ENCODE results near the gene KCTD11. TPM values are rescaled to one million over a fixed set of nuclear protein-coding genes. Genes with fewer than 3 reads are reported as not detected.

The KCTD11 gene
- total and polyA plus RNA-seq, 10 of the 15 experiments (the other 5 are each of a cell fraction or from before 2014, with no cell fraction given): 0.05 to 7.3 (median 2.9) TPM

DNA sequence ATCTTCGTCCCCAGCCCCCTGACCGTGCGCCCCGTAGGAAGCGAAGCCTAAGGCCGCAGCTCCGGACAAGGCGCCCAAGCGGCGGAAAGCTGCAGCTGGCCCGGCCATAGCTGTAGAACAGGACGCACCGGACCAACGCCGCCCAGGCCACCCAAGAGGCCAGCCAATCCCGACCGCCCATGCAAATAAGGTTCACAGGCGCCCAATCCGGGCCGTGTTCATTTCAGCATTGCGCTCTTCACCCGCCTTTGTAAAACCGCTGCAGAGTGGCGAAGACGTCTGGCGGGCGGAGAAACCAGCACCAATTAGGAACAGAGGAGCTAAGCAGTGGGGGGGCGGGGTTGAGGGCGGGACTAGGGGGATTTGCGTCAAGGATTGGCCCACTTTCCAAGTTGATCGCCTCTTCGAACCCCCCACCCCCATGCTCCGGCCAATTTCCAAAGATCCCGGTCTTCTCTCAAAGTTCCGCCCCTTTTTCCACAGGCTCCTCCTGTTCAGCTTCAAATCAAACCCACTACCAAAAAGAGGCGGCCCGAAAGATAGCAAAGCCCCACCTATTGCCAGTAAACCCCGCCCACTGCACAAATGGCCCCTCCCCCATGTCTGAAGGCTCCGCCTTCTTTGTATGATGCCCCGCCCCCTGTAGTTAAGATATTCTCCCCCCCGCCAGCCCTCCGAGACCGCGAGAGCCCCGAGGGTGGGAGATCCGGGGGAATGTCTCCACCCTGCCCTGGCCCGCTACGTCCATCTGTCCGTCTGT lies 52.2 kb downstream of the KCTD11 start, which contains the start of gene TMEM256 (continued):
- TF ChIP-seq ELK1 (IDR thresholded peaks at IDR 0.05; ENCODE audit: low read depth, low read length) (no peak; the same call in 1 of the 2 replicates), SP1 (IDR thresholded peaks at IDR 0.05; ENCODE audit: low read depth, low read length) (peak; percentile 97), NRF1 (conservative IDR thresholded peaks at IDR 0.05; ENCODE audit: low read depth, low read length) (no peak), FOS (IDR thresholded peaks at IDR 0.05; ENCODE audit: borderline replicate concordance, extremely low read depth, insufficient read length) (peak; percentile 48), TCF3 (IDR thresholded peaks at IDR 0.05; ENCODE audit: borderline replicate concordance, insufficient read depth, low read depth, low read length) (no peak), BCL11A (IDR thresholded peaks at IDR 0.05; ENCODE audit: low read depth, low read length) (no peak), HDAC6 (IDR thresholded peaks at IDR 0.05; ENCODE audit: unreplicated experiment) (no peak), CBX3 (IDR thresholded peaks at IDR 0.05; ENCODE audit: borderline replicate concordance, low read depth) (no peak), GABPA (IDR thresholded peaks at IDR 0.05; ENCODE audit: low read depth) (no peak), SMAD5 (IDR thresholded peaks at IDR 0.05; ENCODE audit: low read depth) (peak; percentile 58; the same call in 1 of the 2 replicates), KDM1A (IDR thresholded peaks at IDR 0.05; ENCODE audit: borderline replicate concordance) (no peak), ZZZ3 (IDR thresholded peaks at IDR 0.05; ENCODE audit: control insufficient read depth, insufficient read length, low read depth) (no peak), STAT1 (conservative IDR thresholded peaks at IDR 0.05) (no peak), ZNF622 (IDR thresholded peaks at IDR 0.05) (no peak), STAT3 (IDR thresholded peaks at IDR 0.05; ENCODE audit: low read depth, low read length) (no peak), MYB (IDR thresholded peaks at IDR 0.05; ENCODE audit: borderline replicate concordance, low read depth, low read length) (no peak), MTA3 (IDR thresholded peaks at IDR 0.05; ENCODE audit: borderline replicate concordance, low read length) (no peak), CREB1 (IDR thresholded peaks at IDR 0.05; ENCODE audit: low read depth) (peak; percentile 80), KAT2A (conservative IDR thresholded peaks at IDR 0.05; ENCODE audit: control insufficient read depth, low read depth, low read length) (no peak), ZNF592 (IDR thresholded peaks at IDR 0.05) (no peak), TAF1 (IDR thresholded peaks at IDR 0.05; ENCODE audit: borderline replicate concordance, low read depth, low read length) (peak; percentile 88; the same call in 1 of the 2 replicates)
- TF ChIP-seq, protein P1, sequence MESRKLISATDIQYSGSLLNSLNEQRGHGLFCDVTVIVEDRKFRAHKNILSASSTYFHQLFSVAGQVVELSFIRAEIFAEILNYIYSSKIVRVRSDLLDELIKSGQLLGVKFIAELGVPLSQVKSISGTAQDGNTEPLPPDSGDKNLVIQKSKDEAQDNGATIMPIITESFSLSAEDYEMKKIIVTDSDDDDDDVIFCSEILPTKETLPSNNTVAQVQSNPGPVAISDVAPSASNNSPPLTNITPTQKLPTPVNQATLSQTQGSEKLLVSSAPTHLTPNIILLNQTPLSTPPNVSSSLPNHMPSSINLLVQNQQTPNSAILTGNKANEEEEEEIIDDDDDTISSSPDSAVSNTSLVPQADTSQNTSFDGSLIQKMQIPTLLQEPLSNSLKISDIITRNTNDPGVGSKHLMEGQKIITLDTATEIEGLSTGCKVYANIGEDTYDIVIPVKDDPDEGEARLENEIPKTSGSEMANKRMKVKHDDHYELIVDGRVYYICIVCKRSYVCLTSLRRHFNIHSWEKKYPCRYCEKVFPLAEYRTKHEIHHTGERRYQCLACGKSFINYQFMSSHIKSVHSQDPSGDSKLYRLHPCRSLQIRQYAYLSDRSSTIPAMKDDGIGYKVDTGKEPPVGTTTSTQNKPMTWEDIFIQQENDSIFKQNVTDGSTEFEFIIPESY (IDR thresholded peaks at IDR 0.05): no peak
- TF ChIP-seq, protein P2, sequence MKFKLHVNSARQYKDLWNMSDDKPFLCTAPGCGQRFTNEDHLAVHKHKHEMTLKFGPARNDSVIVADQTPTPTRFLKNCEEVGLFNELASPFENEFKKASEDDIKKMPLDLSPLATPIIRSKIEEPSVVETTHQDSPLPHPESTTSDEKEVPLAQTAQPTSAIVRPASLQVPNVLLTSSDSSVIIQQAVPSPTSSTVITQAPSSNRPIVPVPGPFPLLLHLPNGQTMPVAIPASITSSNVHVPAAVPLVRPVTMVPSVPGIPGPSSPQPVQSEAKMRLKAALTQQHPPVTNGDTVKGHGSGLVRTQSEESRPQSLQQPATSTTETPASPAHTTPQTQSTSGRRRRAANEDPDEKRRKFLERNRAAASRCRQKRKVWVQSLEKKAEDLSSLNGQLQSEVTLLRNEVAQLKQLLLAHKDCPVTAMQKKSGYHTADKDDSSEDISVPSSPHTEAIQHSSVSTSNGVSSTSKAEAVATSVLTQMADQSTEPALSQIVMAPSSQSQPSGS (IDR thresholded peaks at IDR 0.05; ENCODE audit: low read length): no peak

All from GM12878 (cell line).